Jurkat, Clone E6-1 (cell line): ENCODE data around the gene KAT6B.
A peak's percentile ranks its signal among the peaks of the same experiment; 100 is the strongest.

ENCODE experiments used
- DNase-seq: peaks from one replicate; pipeline ENCODE4 v3.0.0-alpha.2; 2011; ENCODE audit warnings: low read depth, low spot score
- H3K4me3 ChIP-seq: 2 replicates; pipeline ENCODE4 v1.5.1; 2011; ENCODE audit warnings: mild to moderate bottlenecking, low read length, control low read depth, moderate library complexity

Gene KAT6B

GRCh38 chr10:74822101-74822500 is 4.3 kb upstream of the KAT6B start:
- no peak for DNase-seq

GRCh38 chr10:74822521-74823089 is 3.8 kb upstream of the KAT6B start:
- no peak for DNase-seq
- no peak overlapping the region for H3K4me3 ChIP-seq

More at GRCh38 chr10:74822101-74822500, 4.3 kb upstream of the KAT6B start:
- H3K4me3 ChIP-seq: no peak overlapping the region

- no peak for DNase-seq
- H3K4me3 ChIP-seq: peak overlapping the region; percentile 81
These were observed 2.6 kb upstream of the KAT6B start for GRCh38 chr10:74823791-74824183.

- peak overlapping the region; percentile 81 for H3K4me3 ChIP-seq
- peak; percentile 67 for DNase-seq
These were observed 2.1 kb upstream of the KAT6B start for GRCh38 chr10:74824184-74824899.

GRCh38 chr10:74824900-74825370 is 1.5 kb upstream of the KAT6B start:
- H3K4me3 ChIP-seq: peak overlapping the region; percentile 81
- no peak for DNase-seq

- no peak for DNase-seq
- peak overlapping the region; percentile 81 for H3K4me3 ChIP-seq
These were observed 844 bp upstream of the KAT6B start for GRCh38 chr10:74825371-74826141.

- peak overlapping the region; percentile 76 for H3K4me3 ChIP-seq
- no peak for DNase-seq
These were observed 643 bp downstream of the KAT6B start for GRCh38 chr10:74827045-74827441.

GRCh38 chr10:74827694-74828093 is 1.3 kb downstream of the KAT6B start:
- DNase-seq: no peak
- peak overlapping the region; percentile 76 for H3K4me3 ChIP-seq

- H3K4me3 ChIP-seq: no peak overlapping the region
- DNase-seq: no peak
These were observed 2.5 kb downstream of the KAT6B start for GRCh38 chr10:74828946-74829345.

GRCh38 chr10:74831518-74832120 is 5.2 kb downstream of the KAT6B start:
- DNase-seq: no peak
- H3K4me3 ChIP-seq: no peak overlapping the region

- no peak overlapping the region for H3K4me3 ChIP-seq
- no peak for DNase-seq
These were observed 9.6 kb downstream of the KAT6B start for GRCh38 chr10:74835963-74836362.

- H3K4me3 ChIP-seq: no peak overlapping the region
- DNase-seq: no peak
These were observed 10.5 kb downstream of the KAT6B start for GRCh38 chr10:74836877-74837276.

- no peak for DNase-seq
- H3K4me3 ChIP-seq: no peak overlapping the region
These were observed 11.3 kb downstream of the KAT6B start for GRCh38 chr10:74837743-74838142.

- DNase-seq: no peak
- H3K4me3 ChIP-seq: no peak overlapping the region
These were observed 13.3 kb downstream of the KAT6B start for GRCh38 chr10:74839708-74840107.

GRCh38 chr10:74841265-74841973 is 15.0 kb downstream of the KAT6B start:
- no peak for DNase-seq
- no peak overlapping the region for H3K4me3 ChIP-seq

- DNase-seq: no peak
- no peak overlapping the region for H3K4me3 ChIP-seq
These were observed 16.0 kb downstream of the KAT6B start for GRCh38 chr10:74842301-74842954.

GRCh38 chr10:74846958-74847357 is 20.6 kb downstream of the KAT6B start:
- DNase-seq: no peak
- no peak overlapping the region for H3K4me3 ChIP-seq

GRCh38 chr10:74851831-74852230 is 25.4 kb downstream of the KAT6B start:
- no peak overlapping the region for H3K4me3 ChIP-seq
- DNase-seq: no peak

- no peak for DNase-seq
- H3K4me3 ChIP-seq: no peak overlapping the region
These were observed 26.0 kb downstream of the KAT6B start for GRCh38 chr10:74852381-74852780.
